Skeletal muscle tissue (tissue), 4 donors: ENCODE results near the gene CCNQ. TPM values are rescaled to one million over a fixed set of nuclear protein-coding genes. Genes with fewer than 3 reads are reported as not detected.

ENCODE experiments used
- H3K27ac ChIP-seq: one replicate; pipeline ENCODE4 v1.7.0; 2013; ENCODE audit warnings: mild to moderate bottlenecking, low read depth, low read length, inconsistent platforms
- H3K27me3 ChIP-seq, 3 donors: one replicate each; pipeline ENCODE4 v1.7.0; 2013; ENCODE audit warnings: low read length in 3 of 3; ENCODE audit not compliant: control insufficient read depth in 3 of 3, insufficient read depth in 3 of 3
- H3K36me3 ChIP-seq, 3 donors: one replicate each; pipeline ENCODE4 v1.7.0; 2013; ENCODE audit warnings: low read length in 3 of 3; ENCODE audit not compliant: control insufficient read depth in 3 of 3, insufficient read depth in 3 of 3
- H3K4me1 ChIP-seq, 3 donors: one replicate each; pipeline ENCODE4 v1.7.0; 2013; ENCODE audit warnings: low read length in 3 of 3, mild to moderate bottlenecking in 3 of 3; ENCODE audit not compliant: control insufficient read depth in 3 of 3, insufficient read depth in 3 of 3
- H3K4me3 ChIP-seq, 3 donors: one replicate each; pipeline ENCODE4 v1.7.0; 2013; ENCODE audit warnings: low read length in 3 of 3
- H3K9ac ChIP-seq, 3 donors: one replicate each; pipeline ENCODE4 v1.7.0; 2013; ENCODE audit warnings: low read length in 3 of 3, mild to moderate bottlenecking in 3 of 3, moderate library complexity in 2 of 3, low read depth in 1 of 3
- H3K9me3 ChIP-seq, 3 donors: one replicate each; pipeline ENCODE4 v1.7.0; 2013; ENCODE audit warnings: low read length in 3 of 3; ENCODE audit not compliant: control insufficient read depth in 3 of 3
- total RNA-seq: library from RNA; depleted of rRNA; stranded (reverse); fragments of >200 nt; gene quantifications from one replicate; pipeline ENCODE4 v1.2.3, GENCODE V29; 2014
- donor health status: Osteomylitis.

CCNQ gene
- total RNA-seq, 1 donor from 2014 or later, result 13.0 TPM

GRCh38 chrX:153628665-153629064 lies 29.7 kb upstream of the CCNQ start:
- no peak overlapping the region for H3K9ac ChIP-seq

GRCh38 chrX:153628129-153628528 lies 29.2 kb upstream of the CCNQ start:
- Histone ChIP-seq H3K36me3 (no peaks in the 10 kb centered on the region), H3K9me3 (no peaks in the 10 kb centered on the region), H3K27me3 (peaks cover 0 to 18% (median 9%) of the 10 kb centered on the region in 3 donors), H3K27ac (no peak overlapping the region), H3K9ac (no peak overlapping the region), H3K4me3 (no peak overlapping the region), H3K4me1 (no peaks in the 10 kb centered on the region)

More at GRCh38 chrX:153628665-153629064, 29.7 kb upstream of the CCNQ start:
- H3K27me3 ChIP-seq, result peaks cover 0 to 12% (median 6%) of the 10 kb centered on the region in 3 donors
- H3K36me3 ChIP-seq, result no peaks in the 10 kb centered on the region
- no peak overlapping the region for H3K27ac ChIP-seq
- H3K4me1 ChIP-seq, result no peaks in the 10 kb centered on the region
- H3K4me3 ChIP-seq, result no peak overlapping the region
- H3K9me3 ChIP-seq, result no peaks in the 10 kb centered on the region

DNA sequence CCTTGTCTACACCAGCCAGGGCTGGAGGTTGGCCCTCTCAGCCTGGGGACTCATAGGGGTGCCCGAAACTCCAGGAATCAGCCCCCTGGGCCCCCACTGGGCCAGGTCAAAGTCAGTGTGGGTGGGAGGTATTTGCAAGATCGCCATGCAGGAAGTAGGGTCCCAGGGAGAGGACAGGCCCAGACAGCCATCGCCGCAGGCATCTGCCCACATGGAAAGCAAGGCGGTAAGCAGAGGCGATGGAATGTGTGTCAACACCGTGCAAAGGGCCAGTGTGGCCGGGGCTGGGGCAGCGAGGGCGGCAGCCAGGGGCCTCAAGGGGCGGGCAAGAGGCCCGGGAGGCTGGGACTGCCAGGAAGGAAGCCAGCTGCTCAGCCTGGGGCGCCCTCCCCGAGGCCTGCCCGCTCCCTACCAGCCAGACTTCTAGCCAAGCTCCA lies 28.8 kb upstream of the CCNQ start:
- Histone ChIP-seq H3K9ac (no peak overlapping the region), H3K36me3 (no peaks in the 10 kb centered on the region), H3K4me3 (no peak overlapping the region), H3K27ac (no peak overlapping the region), H3K27me3 (peaks cover 0 to 21% (median 10%) of the 10 kb centered on the region in 3 donors), H3K4me1 (no peaks in the 10 kb centered on the region), H3K9me3 (no peaks in the 10 kb centered on the region)

- Histone ChIP-seq H3K27ac (no peak overlapping the region), H3K4me1 (no peaks in the 10 kb centered on the region), H3K9ac (no peak overlapping the region), H3K4me3 (no peak overlapping the region), H3K36me3 (no peaks in the 10 kb centered on the region), H3K9me3 (no peaks in the 10 kb centered on the region), H3K27me3 (peaks cover 0 to 21% (median 10%) of the 10 kb centered on the region in 3 donors)
These were observed 28.1 kb upstream of the CCNQ start for GRCh38 chrX:153626863-153627674.

DNA sequence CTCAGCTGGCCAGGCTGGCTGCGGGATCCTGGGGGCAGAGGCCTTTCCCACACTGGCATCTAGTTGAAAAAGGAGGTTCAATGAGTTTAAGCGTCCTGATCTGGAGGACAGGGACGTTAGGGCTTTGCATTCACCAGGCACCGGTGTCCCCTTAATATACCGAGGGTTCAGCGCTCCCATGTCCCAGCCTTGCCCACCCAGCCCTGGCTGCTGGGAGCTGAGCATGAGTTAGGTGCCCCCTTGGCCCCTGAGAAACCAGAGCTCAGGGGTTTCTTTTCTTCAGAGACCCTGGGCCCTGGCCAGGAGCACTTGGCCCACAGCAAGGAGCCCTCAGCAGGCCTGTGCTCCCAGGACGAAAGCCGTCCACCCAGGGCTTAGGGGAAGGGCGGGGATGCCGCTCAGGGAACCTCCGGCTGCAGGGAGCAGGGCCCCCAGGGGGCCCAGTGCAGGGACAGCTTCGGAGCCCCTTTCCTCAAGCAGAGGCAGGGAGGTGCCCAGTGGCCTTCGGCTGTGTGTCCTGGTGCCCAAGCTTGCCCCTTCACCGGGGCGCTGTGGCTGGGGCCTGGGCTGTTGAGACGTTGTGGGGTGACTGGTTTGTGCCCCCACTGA lies 27.2 kb upstream of the CCNQ start:
- H3K9me3 ChIP-seq, result no peaks in the 10 kb centered on the region
- H3K27me3 ChIP-seq, result peaks cover 0 to 21% (median 10%) of the 10 kb centered on the region in 3 donors
- H3K9ac ChIP-seq, result no peak overlapping the region
- no peaks in the 10 kb centered on the region for H3K4me1 ChIP-seq
- H3K27ac ChIP-seq, result no peak overlapping the region
- no peak overlapping the region for H3K4me3 ChIP-seq
- no peaks in the 10 kb centered on the region for H3K36me3 ChIP-seq

GRCh38 chrX:153625271-153626024 lies 26.5 kb upstream of the CCNQ start:
- peaks cover 0 to 21% (median 10%) of the 10 kb centered on the region in 3 donors for H3K27me3 ChIP-seq
- no peak overlapping the region for H3K4me3 ChIP-seq
- H3K9me3 ChIP-seq, result no peaks in the 10 kb centered on the region
- no peak overlapping the region for H3K9ac ChIP-seq
- no peaks in the 10 kb centered on the region for H3K36me3 ChIP-seq
- H3K4me1 ChIP-seq, result no peaks in the 10 kb centered on the region
- no peak overlapping the region for H3K27ac ChIP-seq

DNA sequence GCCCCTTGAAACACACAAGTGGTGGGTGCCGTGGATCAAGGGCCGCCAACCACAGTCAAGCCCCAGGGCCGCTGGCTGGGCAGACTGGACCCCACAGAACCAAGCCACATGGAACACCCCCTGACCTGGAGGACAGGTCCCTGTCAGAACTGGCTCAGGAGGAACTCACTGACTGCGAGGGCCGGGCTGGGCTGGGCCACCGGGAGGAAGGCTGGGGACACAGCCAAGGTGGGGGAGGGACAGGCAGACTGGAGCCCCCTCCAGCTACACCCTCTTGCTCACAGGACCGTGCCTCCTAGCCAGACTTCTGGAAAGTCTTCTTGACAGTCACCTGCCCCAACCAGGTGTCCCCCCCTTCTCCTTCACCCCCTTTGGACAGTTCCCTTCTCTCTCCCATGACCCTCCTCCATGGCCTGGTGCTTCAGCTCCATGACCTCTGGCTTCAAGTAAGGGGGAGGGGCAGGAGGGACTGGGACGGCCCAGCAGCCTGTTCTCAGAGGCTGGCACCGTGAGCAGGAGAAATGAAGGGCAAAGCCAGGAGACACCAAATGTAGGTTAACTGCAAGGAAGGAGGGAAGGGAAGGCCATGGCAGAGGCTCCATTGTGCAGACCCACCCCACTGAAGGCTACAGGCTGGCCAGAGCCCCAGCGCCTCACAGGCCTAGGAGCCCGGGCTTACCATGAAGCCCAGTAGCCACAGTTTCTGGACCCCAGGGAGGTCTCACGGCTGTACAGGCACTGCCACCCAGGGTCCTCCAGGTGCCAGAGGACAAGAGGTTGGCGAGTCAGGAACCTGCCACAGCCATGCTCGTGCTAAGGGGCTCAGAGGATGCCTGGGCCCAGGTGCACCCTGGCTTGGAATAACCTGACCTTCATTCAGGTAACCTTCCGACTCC lies 25.5 kb upstream of the CCNQ start:
- Histone ChIP-seq H3K27ac (no peak overlapping the region), H3K9me3 (no peaks in the 10 kb centered on the region), H3K4me3 (no peak overlapping the region), H3K27me3 (peaks cover 0 to 21% (median 10%) of the 10 kb centered on the region in 3 donors), H3K36me3 (no peaks in the 10 kb centered on the region), H3K4me1 (no peaks in the 10 kb centered on the region), H3K9ac (no peak overlapping the region)

GRCh38 chrX:153623310-153624029 lies 24.5 kb upstream of the CCNQ start:
- peaks cover 0 to 17% (median 10%) of the 10 kb centered on the region in 3 donors for H3K27me3 ChIP-seq
- no peak overlapping the region for H3K27ac ChIP-seq
- H3K36me3 ChIP-seq, result no peaks in the 10 kb centered on the region

More at GRCh38 chrX:153623310-153624029, 24.5 kb upstream of the CCNQ start:
- no peaks in the 10 kb centered on the region for H3K9me3 ChIP-seq
- H3K4me1 ChIP-seq, result no peaks in the 10 kb centered on the region
- no peak overlapping the region for H3K4me3 ChIP-seq
- no peak overlapping the region for H3K9ac ChIP-seq
